ENCODE measurements around the gene SPAG17.

Gene SPAG17

DNA sequence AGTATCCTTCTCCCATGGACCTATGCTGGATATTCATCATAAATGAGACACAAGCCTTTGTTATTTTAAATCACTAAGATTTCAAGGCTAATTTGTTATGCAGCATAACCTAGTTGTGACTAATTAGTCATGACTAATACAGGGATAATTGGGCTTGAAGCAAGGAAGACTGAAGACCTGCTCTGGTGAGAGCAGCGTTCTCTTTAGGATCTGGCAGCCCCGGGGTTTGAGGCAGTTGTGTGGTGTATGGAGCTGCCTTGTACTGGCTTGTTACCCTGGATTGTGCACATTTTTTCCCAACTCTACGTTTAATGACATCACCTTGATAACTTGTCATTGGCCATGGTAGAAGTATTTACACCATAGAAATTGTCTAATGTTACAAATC, 25.7 kb upstream of the SPAG17 start:
- no peak overlapping the region for H3K4me3 ChIP-seq (replicated peaks in 1 of 2; ENCODE audit: low read depth in 2 of 2, low read length in 2 of 2)
- TF ChIP-seq, protein P1, sequence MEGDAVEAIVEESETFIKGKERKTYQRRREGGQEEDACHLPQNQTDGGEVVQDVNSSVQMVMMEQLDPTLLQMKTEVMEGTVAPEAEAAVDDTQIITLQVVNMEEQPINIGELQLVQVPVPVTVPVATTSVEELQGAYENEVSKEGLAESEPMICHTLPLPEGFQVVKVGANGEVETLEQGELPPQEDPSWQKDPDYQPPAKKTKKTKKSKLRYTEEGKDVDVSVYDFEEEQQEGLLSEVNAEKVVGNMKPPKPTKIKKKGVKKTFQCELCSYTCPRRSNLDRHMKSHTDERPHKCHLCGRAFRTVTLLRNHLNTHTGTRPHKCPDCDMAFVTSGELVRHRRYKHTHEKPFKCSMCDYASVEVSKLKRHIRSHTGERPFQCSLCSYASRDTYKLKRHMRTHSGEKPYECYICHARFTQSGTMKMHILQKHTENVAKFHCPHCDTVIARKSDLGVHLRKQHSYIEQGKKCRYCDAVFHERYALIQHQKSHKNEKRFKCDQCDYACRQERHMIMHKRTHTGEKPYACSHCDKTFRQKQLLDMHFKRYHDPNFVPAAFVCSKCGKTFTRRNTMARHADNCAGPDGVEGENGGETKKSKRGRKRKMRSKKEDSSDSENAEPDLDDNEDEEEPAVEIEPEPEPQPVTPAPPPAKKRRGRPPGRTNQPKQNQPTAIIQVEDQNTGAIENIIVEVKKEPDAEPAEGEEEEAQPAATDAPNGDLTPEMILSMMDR (IDR thresholded peaks at IDR 0.05; ENCODE audit: low read depth, low read length): no peak
- no peak for DNase-seq (ENCODE audit: low read depth in 2 of 2)

DNA sequence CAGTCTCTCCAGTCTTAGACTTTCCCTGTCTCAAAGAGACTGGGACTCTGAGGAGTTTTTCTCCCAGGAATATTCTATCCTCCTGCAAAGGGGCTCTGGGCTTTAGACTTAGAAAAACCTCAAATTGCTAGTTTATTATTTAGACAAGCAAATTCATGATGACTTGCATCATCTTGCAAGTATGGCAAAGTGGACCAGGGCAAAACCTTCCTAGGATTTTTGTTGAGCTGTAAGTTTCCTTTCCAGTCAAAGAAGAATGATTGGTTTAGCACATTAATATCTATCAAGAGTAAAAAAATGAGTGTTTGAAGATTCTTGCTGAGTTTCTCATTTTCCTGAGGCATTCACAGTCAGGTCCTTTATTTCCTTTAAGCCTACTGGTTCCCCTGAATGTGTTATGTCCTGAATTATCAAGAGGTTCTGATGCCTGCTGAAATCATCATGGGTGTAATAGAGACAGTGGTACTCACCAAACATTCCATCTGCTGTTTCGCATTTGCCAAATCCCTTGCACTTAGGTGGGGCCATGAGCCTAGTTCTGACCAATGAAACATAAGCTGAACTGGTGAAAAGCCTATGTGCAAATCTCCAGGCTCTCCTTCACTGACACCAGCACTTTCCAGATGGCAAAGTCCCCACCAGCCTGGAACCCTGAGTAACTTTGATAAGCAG, 25.2 kb upstream of the SPAG17 start:
- TF ChIP-seq, protein P1 (IDR thresholded peaks at IDR 0.05; ENCODE audit: low read depth, low read length): no peak
- no peak overlapping the region for H3K4me3 ChIP-seq (replicated peaks in 1 of 2; ENCODE audit: low read depth in 2 of 2, low read length in 2 of 2)
- DNase-seq (ENCODE audit: low read depth in 2 of 2): no peak

DNA sequence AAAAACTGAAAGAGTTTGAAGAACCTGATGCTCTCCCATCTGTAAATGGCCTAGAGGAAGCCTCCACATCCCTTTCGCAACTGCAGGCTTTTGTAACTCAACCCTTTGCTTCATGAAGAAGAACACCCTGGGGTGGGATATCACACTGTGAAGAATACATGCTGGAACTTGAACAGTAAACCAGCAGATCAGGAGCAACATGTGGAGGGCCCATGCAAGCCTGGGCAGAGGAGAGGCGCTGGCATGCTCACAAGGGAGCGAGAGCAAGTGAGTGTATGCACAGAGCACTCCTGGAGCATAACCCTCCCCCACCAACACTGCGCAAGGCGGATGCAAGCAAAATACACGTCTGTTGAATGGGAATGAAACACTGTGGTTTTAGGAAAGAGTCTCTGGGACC, 24.6 kb upstream of the SPAG17 start:
- DNase-seq (ENCODE audit: low read depth in 2 of 2): no peak
- TF ChIP-seq, protein P1 (IDR thresholded peaks at IDR 0.05; ENCODE audit: low read depth, low read length): no peak
- no peak overlapping the region for H3K4me3 ChIP-seq (replicated peaks in 1 of 2; ENCODE audit: low read depth in 2 of 2, low read length in 2 of 2)

DNA sequence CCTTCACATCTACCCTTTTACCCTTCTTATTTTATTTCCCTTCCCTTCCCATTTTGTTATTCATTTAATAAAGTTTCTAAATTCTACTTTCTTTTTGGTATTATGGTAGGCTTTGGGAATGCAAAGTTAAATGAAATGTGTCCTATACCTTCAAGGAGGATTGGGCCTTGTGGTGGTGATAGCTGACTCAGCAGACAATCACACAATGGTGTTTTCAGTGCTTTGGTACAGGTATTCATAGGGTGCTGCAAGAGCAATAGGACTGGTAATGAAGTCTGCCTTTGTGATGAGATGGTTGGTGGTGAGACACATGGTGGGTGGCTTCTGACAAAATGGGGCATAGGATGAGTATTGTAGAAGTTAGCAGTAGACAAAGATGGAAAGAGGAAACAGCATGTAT, 21.9 kb upstream of the SPAG17 start:
- no peak for DNase-seq (ENCODE audit: low read depth in 2 of 2)
- TF ChIP-seq, protein P1 (IDR thresholded peaks at IDR 0.05; ENCODE audit: low read depth, low read length): no peak

DNA sequence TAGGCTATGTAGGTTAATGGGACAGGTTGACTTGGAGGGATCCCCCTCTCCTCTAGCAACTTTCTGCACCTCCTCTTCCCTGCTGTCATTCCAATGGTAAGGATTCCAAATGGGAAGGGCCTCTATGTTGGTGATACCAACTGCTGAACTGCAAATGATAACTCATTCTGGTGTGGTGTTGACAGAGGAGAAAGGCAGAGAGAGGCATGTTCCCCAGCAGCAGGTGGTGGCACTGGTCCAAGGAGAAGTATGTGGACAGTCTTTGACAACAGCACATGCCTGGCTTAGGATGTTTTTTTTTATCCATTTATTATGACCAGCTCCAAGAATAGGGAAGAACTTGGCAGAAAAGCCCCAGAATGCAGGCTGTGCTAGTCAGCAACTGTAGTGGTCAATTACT, 19.6 kb upstream of the SPAG17 start:
- no peak for DNase-seq (ENCODE audit: low read depth in 2 of 2)
- TF ChIP-seq, protein P1 (IDR thresholded peaks at IDR 0.05; ENCODE audit: low read depth, low read length): no peak
- no peak overlapping the region for H3K4me3 ChIP-seq (replicated peaks in 1 of 2; ENCODE audit: low read depth in 2 of 2, low read length in 2 of 2)

More for the DNA sequence above, 21.9 kb upstream of the SPAG17 start:
- no peak overlapping the region for H3K4me3 ChIP-seq (replicated peaks in 1 of 2; ENCODE audit: low read depth in 2 of 2, low read length in 2 of 2)

DNA sequence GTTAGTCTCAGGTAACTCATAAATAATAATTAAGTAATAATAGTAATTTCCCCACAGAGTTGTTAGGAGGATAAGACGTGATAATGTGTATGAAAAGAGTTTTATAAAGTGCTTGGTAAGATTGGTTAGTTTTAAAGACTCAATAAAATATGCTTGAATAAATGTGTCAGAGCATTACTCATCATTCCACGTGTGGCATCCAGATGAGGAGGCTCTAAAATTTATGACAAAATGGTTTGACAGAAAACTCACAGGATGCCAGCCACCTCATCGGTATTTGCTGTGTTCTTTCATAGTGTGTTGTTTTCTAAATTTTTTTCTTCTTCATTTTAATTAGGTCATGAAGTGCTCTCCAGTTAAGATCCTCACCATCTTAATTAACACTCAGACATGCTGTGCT, 19.1 kb upstream of the SPAG17 start:
- TF ChIP-seq, protein P1 (IDR thresholded peaks at IDR 0.05; ENCODE audit: low read depth, low read length): no peak
- H3K4me3 ChIP-seq (replicated peaks in 1 of 2; ENCODE audit: low read depth in 2 of 2, low read length in 2 of 2): no peak overlapping the region

DNA sequence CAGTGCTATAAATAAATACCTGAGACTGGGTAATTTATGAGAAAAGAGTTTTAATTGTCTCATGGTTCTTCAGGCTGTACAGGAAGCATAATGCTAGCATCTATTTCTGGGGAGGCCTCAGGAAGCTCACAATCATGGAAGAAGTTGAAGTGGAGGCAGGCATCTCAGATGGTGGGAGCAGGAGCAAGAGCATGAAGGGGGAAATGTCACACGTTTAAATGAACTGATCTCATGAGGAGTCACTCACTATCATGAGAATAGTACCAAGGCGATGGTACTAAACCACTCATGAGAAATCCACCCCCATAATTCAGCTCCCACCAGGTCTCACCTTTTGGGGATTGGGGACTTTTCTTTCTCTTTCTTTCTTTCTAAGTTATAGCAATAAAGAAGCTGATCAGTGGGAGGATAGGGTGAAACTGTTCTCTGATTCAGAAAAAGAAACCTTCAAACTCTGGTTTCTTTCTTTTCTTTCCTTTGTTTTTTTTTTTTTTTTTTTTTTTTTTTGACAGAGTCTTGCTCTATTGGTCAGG, 17.1 kb upstream of the SPAG17 start:
- no peak overlapping the region for H3K4me3 ChIP-seq (replicated peaks in 1 of 2; ENCODE audit: low read depth in 2 of 2, low read length in 2 of 2)
- TF ChIP-seq, protein P1 (IDR thresholded peaks at IDR 0.05; ENCODE audit: low read depth, low read length): no peak
- DNase-seq (ENCODE audit: low read depth in 2 of 2): no peak

More for the DNA sequence above, 19.1 kb upstream of the SPAG17 start:
- no peak for DNase-seq (ENCODE audit: low read depth in 2 of 2)

Measured in cardiac fibroblast (primary cell).